Chondrocyte (in vitro differentiated cells): ENCODE results near the gene PDK2. TPM values are rescaled to one million over a fixed set of nuclear protein-coding genes. Genes with fewer than 3 reads are reported as not detected.

Experiments
- DNase-seq: peaks from one replicate; pipeline ENCODE4 v3.0.0; 2021; ENCODE audit warnings: mixed read lengths, low spot score
- H3K27ac Mint-ChIP-seq: one replicate; pipeline ENCODE4 v1.8.0; 2021; ENCODE audit warnings: mild to moderate bottlenecking, moderate library complexity, mixed read lengths; ENCODE audit not compliant: unreplicated experiment
- H3K27me3 Mint-ChIP-seq: 2 replicates; pipeline ENCODE4 v1.8.0; 2021; ENCODE audit warnings: low read depth, mixed read lengths
- H3K36me3 Mint-ChIP-seq: 2 replicates; pipeline ENCODE4 v1.8.0; 2021; ENCODE audit warnings: low read depth, mixed read lengths
- H3K4me1 Mint-ChIP-seq: 2 replicates; pipeline ENCODE4 v1.8.0; 2021; ENCODE audit warnings: low read depth, mild to moderate bottlenecking, mixed read lengths
- H3K4me3 Mint-ChIP-seq: one replicate; pipeline ENCODE4 v1.8.0; 2021; ENCODE audit warnings: mild to moderate bottlenecking, moderate library complexity, mixed read lengths; ENCODE audit not compliant: unreplicated experiment
- H3K9me3 Mint-ChIP-seq: 2 replicates; pipeline ENCODE4 v1.8.0; 2021; ENCODE audit warnings: low read depth, mixed read lengths
- total RNA-seq: library from RNA; stranded (reverse); gene quantifications from 3 replicates; pipeline ENCODE4 v1.2.1, GENCODE V29; 2021
- TF ChIP-seq, protein P1 (sequence below): fragments of 200-600 bp; sonication (generic); IDR thresholded peaks from 2 replicates; pipeline ENCODE4 v1.5.0; 2021; ENCODE audit warnings: antibody characterized with exemption, mild to moderate bottlenecking, moderate library complexity

Gene PDK2
- total RNA-seq, 1 donor from 2014 or later, result 31.1 TPM

- H3K27me3 Mint-ChIP-seq, result no peaks in the 10 kb centered on the region
- no peak overlapping the region for H3K4me3 Mint-ChIP-seq
Measured at GRCh38 chr17:50152736-50153135, 57.6 kb downstream of the PDK2 start.

DNA sequence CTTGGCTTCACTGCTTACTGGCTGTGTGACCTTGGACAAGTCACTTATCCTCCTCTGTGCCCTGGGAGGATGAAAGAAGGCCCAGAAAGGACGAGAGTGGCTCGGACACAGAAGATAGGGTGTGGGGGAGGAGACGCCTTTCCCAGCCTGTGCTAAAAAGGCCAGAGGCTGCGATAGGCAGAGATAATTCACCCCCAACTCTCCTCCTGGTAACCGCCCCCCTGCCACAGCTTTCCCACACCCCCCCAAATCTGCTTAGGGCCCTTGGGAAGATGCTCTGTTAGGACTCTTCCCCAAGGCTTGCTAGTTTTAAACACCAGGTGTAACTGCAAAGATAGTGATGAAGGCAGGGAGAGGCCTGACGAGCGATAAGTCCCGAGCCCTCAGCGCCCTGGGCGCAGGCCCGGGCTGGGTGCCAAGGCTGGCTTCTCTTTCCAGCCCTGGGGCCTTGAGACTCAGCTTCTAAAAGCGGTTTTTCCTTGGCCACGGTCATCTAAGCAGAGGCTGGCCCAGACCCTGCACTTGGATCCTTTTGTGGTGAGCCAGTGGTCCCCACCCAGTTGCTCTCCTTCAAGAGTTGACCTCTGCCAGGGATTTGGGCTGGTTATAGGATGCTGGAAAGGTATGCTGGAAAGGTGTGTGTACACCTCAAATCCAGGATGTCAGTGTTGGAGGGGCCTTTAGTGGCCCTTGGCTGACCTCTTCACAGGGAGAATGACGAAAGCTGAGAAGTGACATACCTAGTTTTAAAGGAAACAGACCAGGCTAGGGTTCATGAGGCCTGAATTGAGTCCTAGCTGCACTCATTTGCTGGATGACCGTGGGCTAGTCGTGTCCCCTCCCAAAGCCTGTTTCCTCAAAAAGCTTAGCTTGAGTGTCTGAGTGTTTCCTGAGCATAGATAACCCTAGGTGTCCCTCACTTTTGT lies 58.8 kb downstream of the PDK2 start:
- Mint-ChIP-seq H3K4me1 (peaks cover 18% of the 10 kb centered on the region), H3K27ac (no peak overlapping the region), H3K9me3 (no peaks in the 10 kb centered on the region), H3K4me3 (no peak overlapping the region), H3K36me3 (no peaks in the 10 kb centered on the region), H3K27me3 (no peaks in the 10 kb centered on the region)
- TF ChIP-seq, protein P1, sequence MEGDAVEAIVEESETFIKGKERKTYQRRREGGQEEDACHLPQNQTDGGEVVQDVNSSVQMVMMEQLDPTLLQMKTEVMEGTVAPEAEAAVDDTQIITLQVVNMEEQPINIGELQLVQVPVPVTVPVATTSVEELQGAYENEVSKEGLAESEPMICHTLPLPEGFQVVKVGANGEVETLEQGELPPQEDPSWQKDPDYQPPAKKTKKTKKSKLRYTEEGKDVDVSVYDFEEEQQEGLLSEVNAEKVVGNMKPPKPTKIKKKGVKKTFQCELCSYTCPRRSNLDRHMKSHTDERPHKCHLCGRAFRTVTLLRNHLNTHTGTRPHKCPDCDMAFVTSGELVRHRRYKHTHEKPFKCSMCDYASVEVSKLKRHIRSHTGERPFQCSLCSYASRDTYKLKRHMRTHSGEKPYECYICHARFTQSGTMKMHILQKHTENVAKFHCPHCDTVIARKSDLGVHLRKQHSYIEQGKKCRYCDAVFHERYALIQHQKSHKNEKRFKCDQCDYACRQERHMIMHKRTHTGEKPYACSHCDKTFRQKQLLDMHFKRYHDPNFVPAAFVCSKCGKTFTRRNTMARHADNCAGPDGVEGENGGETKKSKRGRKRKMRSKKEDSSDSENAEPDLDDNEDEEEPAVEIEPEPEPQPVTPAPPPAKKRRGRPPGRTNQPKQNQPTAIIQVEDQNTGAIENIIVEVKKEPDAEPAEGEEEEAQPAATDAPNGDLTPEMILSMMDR, result no peak
- no peak for DNase-seq

More at GRCh38 chr17:50152736-50153135, 57.6 kb downstream of the PDK2 start:
- no peaks in the 10 kb centered on the region for H3K9me3 Mint-ChIP-seq
- H3K36me3 Mint-ChIP-seq, result no peaks in the 10 kb centered on the region
- H3K4me1 Mint-ChIP-seq, result peaks cover 26% of the 10 kb centered on the region
- TF ChIP-seq, protein P1, result no peak
- DNase-seq, result no peak
- peak overlapping the region; percentile 94 for H3K27ac Mint-ChIP-seq

DNA sequence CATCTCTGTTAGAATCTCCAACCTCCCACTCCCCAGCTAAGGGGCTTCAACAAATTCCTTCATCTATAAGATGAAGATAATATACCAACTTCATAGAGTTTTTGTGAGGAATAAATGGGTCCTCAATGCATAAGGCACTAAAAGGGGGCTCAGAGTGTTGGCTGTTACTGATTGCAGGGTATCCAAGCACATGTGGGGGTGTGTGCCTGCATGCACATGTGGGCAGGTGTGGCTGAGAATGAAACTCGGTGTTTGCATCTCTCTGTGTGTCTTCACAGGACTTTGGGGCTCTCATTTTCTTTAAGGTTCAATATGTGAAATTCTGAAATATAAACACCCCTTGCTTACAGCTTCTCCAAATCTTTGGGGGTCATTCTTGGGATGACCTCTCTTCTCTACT lies 59.5 kb downstream of the PDK2 start:
- DNase-seq, result no peak
- Mint-ChIP-seq H3K36me3 (no peaks in the 10 kb centered on the region), H3K4me1 (peaks cover 18% of the 10 kb centered on the region), H3K4me3 (no peak overlapping the region), H3K9me3 (no peaks in the 10 kb centered on the region), H3K27ac (peak overlapping the region; percentile 66), H3K27me3 (no peaks in the 10 kb centered on the region)
- TF ChIP-seq, protein P1, result no peak

DNA sequence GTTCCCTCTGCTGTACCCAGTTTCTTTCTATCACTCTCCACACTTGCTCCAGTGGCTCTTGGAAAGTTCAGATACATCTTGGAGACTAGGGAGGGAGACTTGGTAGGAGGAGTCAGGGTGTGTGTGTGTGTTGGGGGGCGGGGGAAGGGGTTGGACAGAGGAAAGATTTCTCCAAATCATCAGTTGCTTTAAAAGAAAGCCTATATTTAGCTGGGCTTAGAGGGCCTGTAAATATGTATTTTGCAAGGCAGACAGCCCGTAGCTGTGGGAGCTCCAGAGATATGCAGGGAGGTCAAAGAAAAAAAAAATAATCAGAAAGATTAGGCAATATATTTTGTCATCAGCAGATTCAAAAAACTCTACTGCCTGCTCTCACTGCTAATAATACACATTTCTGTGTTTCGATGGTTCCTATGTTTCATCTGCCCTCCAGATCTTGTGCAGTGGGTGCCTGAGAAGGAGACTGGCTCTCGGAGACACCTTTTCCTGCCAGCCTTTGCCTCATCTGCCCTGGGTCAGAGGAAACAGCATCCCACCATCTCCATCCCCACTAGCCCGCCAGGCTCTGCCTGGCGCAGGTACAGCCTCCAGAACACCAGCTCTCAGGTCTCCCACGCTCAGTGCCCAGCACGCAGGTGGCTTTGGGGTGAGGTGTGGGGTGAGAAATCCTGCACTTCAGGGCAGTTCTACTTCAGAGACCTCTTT lies 60.1 kb downstream of the PDK2 start:
- no peaks in the 10 kb centered on the region for H3K27me3 Mint-ChIP-seq
- TF ChIP-seq, protein P1, result no peak
- no peak overlapping the region for H3K4me3 Mint-ChIP-seq
- peaks cover 18% of the 10 kb centered on the region for H3K4me1 Mint-ChIP-seq
- no peak for DNase-seq
- no peaks in the 10 kb centered on the region for H3K9me3 Mint-ChIP-seq
- H3K27ac Mint-ChIP-seq, result peak overlapping the region; percentile 66
- H3K36me3 Mint-ChIP-seq, result no peaks in the 10 kb centered on the region

DNA sequence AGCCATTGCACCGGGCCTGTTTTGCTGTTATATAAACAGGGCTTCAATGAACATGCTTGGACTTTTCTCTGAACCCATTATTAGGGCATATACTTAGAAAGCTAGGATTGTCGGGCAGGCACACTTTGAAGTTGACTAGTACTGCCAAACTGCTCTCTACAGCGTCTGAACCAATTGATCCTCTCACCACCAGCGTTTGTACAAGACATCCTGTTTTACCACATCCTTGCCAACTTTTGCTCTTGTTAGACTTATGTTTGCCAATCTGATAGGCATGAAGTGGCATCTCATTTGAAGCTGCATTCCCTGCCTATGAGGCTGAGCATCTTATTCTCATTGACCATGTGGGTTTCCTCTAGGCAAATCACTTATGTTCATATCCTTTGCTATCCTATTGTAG lies 62.7 kb downstream of the PDK2 start:
- Mint-ChIP-seq H3K36me3 (no peaks in the 10 kb centered on the region), H3K27ac (no peak overlapping the region), H3K4me3 (no peak overlapping the region), H3K27me3 (no peaks in the 10 kb centered on the region), H3K9me3 (no peaks in the 10 kb centered on the region), H3K4me1 (peaks cover 16% of the 10 kb centered on the region)
- TF ChIP-seq, protein P1, result no peak
- no peak for DNase-seq
